GM23338 (cell line): ENCODE results near the gene GALNT4.
A peak's percentile ranks its signal among the peaks of the same experiment; 100 is the strongest.

Source experiments
- CREB1 ChIP-seq: fragments of 250-450 bp; sonication (Bioruptor Pico); IDR thresholded peaks from 2 replicates; pipeline ENCODE4 v1.5.0; 2020; ENCODE audit warnings: low read depth, mild to moderate bottlenecking, moderate library complexity
- CTCF ChIP-seq, 2 experiments: fragments of 200-600 bp in 1 of 2; sonication (generic) in 1 of 2; conservative IDR thresholded peaks; 2 replicates each; pipeline versions ENCODE4 v1.5.1 to v1.6.1; 2016 to 2017; ENCODE audit warnings: antibody characterized with exemption in 2 of 2, low read depth in 2 of 2, mild to moderate bottlenecking in 2 of 2, moderate library complexity in 1 of 2
- EZH2 ChIP-seq: fragments of 200-600 bp; sonication (generic); IDR thresholded peaks from one replicate; pipeline ENCODE4 v1.8.0; 2017; ENCODE audit warnings: antibody characterized with exemption, mild to moderate bottlenecking, low read depth; ENCODE audit not compliant: unreplicated experiment
- POLR2AphosphoS5 ChIP-seq: IDR thresholded peaks from 2 replicates; pipeline ENCODE4 v1.6.1; 2016; ENCODE audit warnings: antibody characterized with exemption, low read depth
- ZNF331 ChIP-seq: fragments of 250-450 bp; sonication (Bioruptor Pico); IDR thresholded peaks from 2 replicates; pipeline ENCODE4 v1.5.0; 2020; ENCODE audit warnings: low read depth, mild to moderate bottlenecking, moderate library complexity
- TF ChIP-seq, protein P1 (sequence below): IDR thresholded peaks from one replicate; pipeline ENCODE4 v1.6.1; 2018; ENCODE audit warnings: antibody characterized with exemption; ENCODE audit not compliant: unreplicated experiment

- TF ChIP-seq CTCF (conservative IDR thresholded peaks at IDR 0.05; ENCODE audit: low read depth in 2 of 2) (peak; percentile 33 to 34; a peak in 2 of 4 replicates), CREB1 (CRISPR knock-in tag) (no peak), EZH2 (no peak), POLR2AphosphoS5 (no peak), ZNF331 (no peak)
- TF ChIP-seq, protein P1, sequence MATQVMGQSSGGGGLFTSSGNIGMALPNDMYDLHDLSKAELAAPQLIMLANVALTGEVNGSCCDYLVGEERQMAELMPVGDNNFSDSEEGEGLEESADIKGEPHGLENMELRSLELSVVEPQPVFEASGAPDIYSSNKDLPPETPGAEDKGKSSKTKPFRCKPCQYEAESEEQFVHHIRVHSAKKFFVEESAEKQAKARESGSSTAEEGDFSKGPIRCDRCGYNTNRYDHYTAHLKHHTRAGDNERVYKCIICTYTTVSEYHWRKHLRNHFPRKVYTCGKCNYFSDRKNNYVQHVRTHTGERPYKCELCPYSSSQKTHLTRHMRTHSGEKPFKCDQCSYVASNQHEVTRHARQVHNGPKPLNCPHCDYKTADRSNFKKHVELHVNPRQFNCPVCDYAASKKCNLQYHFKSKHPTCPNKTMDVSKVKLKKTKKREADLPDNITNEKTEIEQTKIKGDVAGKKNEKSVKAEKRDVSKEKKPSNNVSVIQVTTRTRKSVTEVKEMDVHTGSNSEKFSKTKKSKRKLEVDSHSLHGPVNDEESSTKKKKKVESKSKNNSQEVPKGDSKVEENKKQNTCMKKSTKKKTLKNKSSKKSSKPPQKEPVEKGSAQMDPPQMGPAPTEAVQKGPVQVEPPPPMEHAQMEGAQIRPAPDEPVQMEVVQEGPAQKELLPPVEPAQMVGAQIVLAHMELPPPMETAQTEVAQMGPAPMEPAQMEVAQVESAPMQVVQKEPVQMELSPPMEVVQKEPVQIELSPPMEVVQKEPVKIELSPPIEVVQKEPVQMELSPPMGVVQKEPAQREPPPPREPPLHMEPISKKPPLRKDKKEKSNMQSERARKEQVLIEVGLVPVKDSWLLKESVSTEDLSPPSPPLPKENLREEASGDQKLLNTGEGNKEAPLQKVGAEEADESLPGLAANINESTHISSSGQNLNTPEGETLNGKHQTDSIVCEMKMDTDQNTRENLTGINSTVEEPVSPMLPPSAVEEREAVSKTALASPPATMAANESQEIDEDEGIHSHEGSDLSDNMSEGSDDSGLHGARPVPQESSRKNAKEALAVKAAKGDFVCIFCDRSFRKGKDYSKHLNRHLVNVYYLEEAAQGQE, result no peak
Observed at GRCh38 chr12:89477633-89478279, 46.8 kb downstream of the GALNT4 start.
